Suprapubic skin (tissue), 4 donors: Measurements from ENCODE around the gene LPP. TPM values are rescaled to one million over a fixed set of nuclear protein-coding genes. Genes with fewer than 3 reads are reported as not detected.

Experiments
- DNase-seq, 2 donors: peaks; one replicate each; pipeline ENCODE4 v3.0.0-alpha.2; 2019; ENCODE audit warnings: low spot score in 2 of 2
- H3K27ac ChIP-seq: fragments of 200-600 bp; sonication (generic); one replicate; pipeline ENCODE4 v1.5.1; 2019
- H3K27me3 ChIP-seq: fragments of 200-600 bp; sonication (generic); one replicate; pipeline ENCODE4 v1.5.1; 2019
- H3K36me3 ChIP-seq: fragments of 200-600 bp; sonication (generic); one replicate; pipeline ENCODE4 v1.5.1; 2019
- H3K4me1 ChIP-seq: fragments of 200-600 bp; sonication (generic); one replicate; pipeline ENCODE4 v1.5.1; 2019
- H3K4me3 ChIP-seq: fragments of 200-600 bp; sonication (generic); one replicate; pipeline ENCODE4 v1.5.1; 2019; ENCODE audit warnings: mild to moderate bottlenecking
- H3K9me3 ChIP-seq: fragments of 200-600 bp; sonication (generic); one replicate; pipeline ENCODE4 v1.5.1; 2019
- CTCF ChIP-seq, 2 donors: fragments of 200-600 bp in 1 of 2; fragments of 450-650 bp in 1 of 2; sonication (generic) in 1 of 2; IDR thresholded peaks; one replicate each; pipeline ENCODE4 v1.5.1; 2016 to 2019; ENCODE audit warnings: antibody characterized with exemption in 2 of 2, mild to moderate bottlenecking in 1 of 2, moderate library complexity in 1 of 2
- EP300 ChIP-seq: sonication (generic); formaldehyde crosslinking; IDR thresholded peaks from one replicate; pipeline ENCODE4 v1.6.1; 2017; ENCODE audit warnings: antibody characterized with exemption
- POLR2A ChIP-seq, 2 donors: fragments of 450-650 bp; IDR thresholded peaks; one replicate each; pipeline ENCODE4 v1.6.1; 2017; ENCODE audit warnings: antibody characterized with exemption in 2 of 2, mild to moderate bottlenecking in 2 of 2, moderate library complexity in 2 of 2
- POLR2AphosphoS5 ChIP-seq, 3 donors: sonication (generic); formaldehyde crosslinking; IDR thresholded peaks; one replicate each; pipeline ENCODE4 v1.6.1; 2017; ENCODE audit warnings: antibody characterized with exemption in 3 of 3
- WGBS: methylation state at CpG from one replicate; pipeline ENCODE4 v1.1.5; 2018; 5-methylcytosine and 5-hydroxymethylcytosine counted together
- total RNA-seq, 4 donors: library from RNA; depleted of rRNA; stranded (reverse); fragments of >200 nt; gene quantifications; one replicate each; pipeline ENCODE4 v1.1.0, GENCODE V29; 2016

LPP gene
- total RNA-seq, 4 donors from 2014 or later: 56.8 to 127 (median 84.2) TPM

- peaks cover 12% of the 10 kb centered on the region for H3K4me1 ChIP-seq
- H3K27ac ChIP-seq: no peak overlapping the region
- no peaks in the 10 kb centered on the region for H3K27me3 ChIP-seq
- TF ChIP-seq POLR2A (IDR thresholded peaks at IDR 0.05): no peak
- no peak for TF ChIP-seq EP300
- TF ChIP-seq POLR2AphosphoS5 (IDR thresholded peaks at IDR 0.05): no peak
- TF ChIP-seq CTCF (IDR thresholded peaks at IDR 0.05): no peak
- H3K9me3 ChIP-seq: no peaks in the 10 kb centered on the region
- H3K36me3 ChIP-seq: peaks cover 6% of the 10 kb centered on the region
- no peak for DNase-seq
- H3K4me3 ChIP-seq: no peak overlapping the region
- 78% methylated on average over 3 of the region's 3 CpGs for WGBS
Measured at GRCh38 chr3:188401244-188401993, 247.5 kb downstream of the LPP start.

- no peak for TF ChIP-seq EP300
- no peak for TF ChIP-seq CTCF (IDR thresholded peaks at IDR 0.05)
- no peak for TF ChIP-seq POLR2A (IDR thresholded peaks at IDR 0.05)
- TF ChIP-seq POLR2AphosphoS5 (IDR thresholded peaks at IDR 0.05): no peak
- Histone ChIP-seq H3K27me3 (no peaks in the 10 kb centered on the region), H3K27ac (no peak overlapping the region), H3K36me3 (peaks cover 11% of the 10 kb centered on the region), H3K4me1 (peaks cover 6% of the 10 kb centered on the region), H3K4me3 (no peak overlapping the region), H3K9me3 (no peaks in the 10 kb centered on the region)
- no peak for DNase-seq
Measured at GRCh38 chr3:188402229-188402628, 248.3 kb downstream of the LPP start.

GRCh38 chr3:188403404-188403803, 249.4 kb downstream of the LPP start:
- H3K4me1 ChIP-seq: peaks cover 3% of the 10 kb centered on the region
- TF ChIP-seq EP300 (no peak), POLR2A (IDR thresholded peaks at IDR 0.05) (no peak), POLR2AphosphoS5 (IDR thresholded peaks at IDR 0.05) (no peak), CTCF (IDR thresholded peaks at IDR 0.05) (no peak)
- WGBS: 34% methylated on average over 1 of the region's 1 CpG
- H3K27me3 ChIP-seq: no peaks in the 10 kb centered on the region
- no peaks in the 10 kb centered on the region for H3K9me3 ChIP-seq
- H3K27ac ChIP-seq: no peak overlapping the region
- H3K4me3 ChIP-seq: no peak overlapping the region
- DNase-seq: no peak
- peaks cover 12% of the 10 kb centered on the region for H3K36me3 ChIP-seq

- TF ChIP-seq CTCF (IDR thresholded peaks at IDR 0.05) (no peak), POLR2A (IDR thresholded peaks at IDR 0.05) (no peak)
- WGBS: 100% methylated on average over 4 of the region's 4 CpGs
- Histone ChIP-seq H3K27ac (no peak overlapping the region), H3K36me3 (peaks cover 12% of the 10 kb centered on the region), H3K27me3 (no peaks in the 10 kb centered on the region), H3K9me3 (no peaks in the 10 kb centered on the region), H3K4me1 (peaks cover 3% of the 10 kb centered on the region), H3K4me3 (no peak overlapping the region)
- no peak for DNase-seq
Measured at GRCh38 chr3:188404124-188404523, 250.2 kb downstream of the LPP start.

- H3K27me3 ChIP-seq: no peaks in the 10 kb centered on the region
- no peak overlapping the region for H3K27ac ChIP-seq
- no peak for DNase-seq
- peaks cover 12% of the 10 kb centered on the region for H3K36me3 ChIP-seq
- H3K4me1 ChIP-seq: peaks cover 3% of the 10 kb centered on the region
- H3K9me3 ChIP-seq: no peaks in the 10 kb centered on the region
- TF ChIP-seq EP300 (no peak), POLR2AphosphoS5 (IDR thresholded peaks at IDR 0.05) (no peak), CTCF (IDR thresholded peaks at IDR 0.05) (no peak), POLR2A (IDR thresholded peaks at IDR 0.05) (no peak)
- no peak overlapping the region for H3K4me3 ChIP-seq
- WGBS: 90% methylated on average over 4 of the region's 4 CpGs
Measured at GRCh38 chr3:188404701-188405100, 250.7 kb downstream of the LPP start.
